IPS-18c (cell line): ENCODE data around the gene HFE.
A peak's percentile ranks its signal among the peaks of the same experiment; 100 is the strongest.

Experiments used
- H3K4me3 ChIP-seq: 2 replicates; pipeline ENCODE4 v1.7.0; 2013; ENCODE audit warnings: low read depth, mild to moderate bottlenecking, low read length, moderate library complexity; ENCODE audit not compliant: insufficient read depth
- H3K9me3 ChIP-seq: one replicate; pipeline ENCODE4 v1.6.1; 2013; ENCODE audit warnings: mild to moderate bottlenecking, low read length, moderate library complexity; ENCODE audit not compliant: control insufficient read depth, insufficient read depth

The HFE gene

GRCh38 chr6:26122793-26123674 is 35.8 kb downstream of the HFE start:
- Histone ChIP-seq H3K9me3 (no peaks in the 10 kb centered on the region), H3K4me3 (peak overlapping the region; percentile 62)

- H3K4me3 ChIP-seq: peak overlapping the region; percentile 62
- H3K9me3 ChIP-seq: no peaks in the 10 kb centered on the region
Observed at GRCh38 chr6:26123675-26123946, 36.4 kb downstream of the HFE start.

GRCh38 chr6:26123947-26124780 is 36.9 kb downstream of the HFE start:
- Histone ChIP-seq H3K4me3 (peak overlapping the region; percentile 73), H3K9me3 (no peaks in the 10 kb centered on the region)

DNA sequence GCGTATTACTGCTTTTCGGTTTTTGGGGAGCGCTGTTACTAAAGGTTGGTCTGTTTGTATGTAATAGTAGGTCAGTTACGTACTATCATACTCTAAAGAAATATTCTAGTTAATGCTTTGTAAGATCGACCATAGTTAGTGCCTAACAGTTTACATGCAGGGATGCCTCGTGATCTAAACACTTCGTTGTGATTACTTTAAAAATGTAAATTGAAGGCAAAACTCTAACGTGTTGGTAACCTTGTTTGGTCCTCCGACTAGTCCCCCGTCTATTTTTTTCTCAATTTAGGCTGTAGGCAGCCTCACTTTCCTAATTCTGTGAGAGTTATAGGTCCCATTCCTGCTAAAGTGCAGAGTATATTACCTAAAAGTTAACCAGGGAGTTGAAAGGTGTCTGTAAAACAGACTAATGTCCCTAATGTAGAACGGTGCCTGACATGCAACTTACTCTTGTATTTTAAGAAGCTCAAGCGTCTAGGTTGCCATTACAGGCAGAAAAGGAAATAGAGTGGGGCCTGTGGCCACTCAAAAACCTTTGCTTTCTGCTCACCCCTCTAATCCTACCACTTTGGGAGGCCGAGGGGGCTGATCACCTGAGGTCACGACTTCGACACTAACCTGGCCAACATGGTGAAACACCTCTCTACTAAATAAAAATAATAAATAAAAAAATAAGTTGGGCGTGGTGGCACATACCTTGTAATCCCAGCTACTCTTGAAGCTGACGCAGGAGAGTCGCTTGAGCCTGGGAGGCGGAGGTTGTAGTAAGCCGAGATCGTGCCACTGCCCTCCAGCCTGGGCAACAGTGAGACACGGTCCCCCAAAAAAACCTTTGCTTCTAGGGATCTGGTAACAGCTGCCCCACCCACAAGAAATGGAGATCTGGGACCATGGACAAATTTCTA is 37.8 kb downstream of the HFE start:
- Histone ChIP-seq H3K4me3 (peak overlapping the region; percentile 73), H3K9me3 (no peaks in the 10 kb centered on the region)

DNA sequence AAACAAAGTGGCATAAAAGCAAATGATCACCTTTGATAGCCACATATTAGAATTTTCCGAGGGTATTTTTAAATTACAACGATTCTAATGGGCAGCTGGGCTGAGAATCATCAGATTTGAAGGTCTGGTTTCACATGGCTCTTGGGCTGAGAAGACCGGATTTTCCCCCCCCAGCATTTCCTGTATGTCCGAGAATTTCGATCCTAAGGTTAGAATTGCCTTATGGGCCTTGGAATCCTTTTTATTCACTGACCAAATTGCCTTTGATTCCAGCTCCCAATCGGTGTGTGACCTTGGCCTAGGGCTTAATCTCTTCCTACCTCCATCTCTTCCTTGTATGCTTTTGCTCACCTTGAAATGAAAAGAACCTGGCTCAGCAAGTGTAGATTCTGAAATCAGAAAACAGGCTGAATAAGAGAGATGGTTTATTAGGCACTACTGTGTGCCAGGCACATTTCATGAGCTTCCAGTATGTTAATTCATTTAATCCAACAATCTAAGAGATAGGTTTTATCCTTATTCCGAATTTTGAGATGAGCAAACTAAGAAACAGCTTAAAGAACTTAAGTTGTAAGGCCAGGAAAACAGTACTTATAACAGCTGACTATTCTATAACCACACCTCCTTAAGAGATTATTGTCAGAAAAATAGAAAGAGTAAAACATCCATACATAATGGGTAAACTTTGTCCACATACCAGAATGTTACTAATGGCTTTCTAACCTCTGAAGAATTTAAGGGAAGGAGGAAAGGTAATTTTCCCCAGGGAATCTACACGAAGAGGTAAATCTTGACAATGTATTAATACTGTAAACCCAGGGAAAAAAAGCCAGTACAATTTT is 39.4 kb downstream of the HFE start:
- H3K4me3 ChIP-seq: peak overlapping the region; percentile 73
- H3K9me3 ChIP-seq: no peaks in the 10 kb centered on the region

DNA sequence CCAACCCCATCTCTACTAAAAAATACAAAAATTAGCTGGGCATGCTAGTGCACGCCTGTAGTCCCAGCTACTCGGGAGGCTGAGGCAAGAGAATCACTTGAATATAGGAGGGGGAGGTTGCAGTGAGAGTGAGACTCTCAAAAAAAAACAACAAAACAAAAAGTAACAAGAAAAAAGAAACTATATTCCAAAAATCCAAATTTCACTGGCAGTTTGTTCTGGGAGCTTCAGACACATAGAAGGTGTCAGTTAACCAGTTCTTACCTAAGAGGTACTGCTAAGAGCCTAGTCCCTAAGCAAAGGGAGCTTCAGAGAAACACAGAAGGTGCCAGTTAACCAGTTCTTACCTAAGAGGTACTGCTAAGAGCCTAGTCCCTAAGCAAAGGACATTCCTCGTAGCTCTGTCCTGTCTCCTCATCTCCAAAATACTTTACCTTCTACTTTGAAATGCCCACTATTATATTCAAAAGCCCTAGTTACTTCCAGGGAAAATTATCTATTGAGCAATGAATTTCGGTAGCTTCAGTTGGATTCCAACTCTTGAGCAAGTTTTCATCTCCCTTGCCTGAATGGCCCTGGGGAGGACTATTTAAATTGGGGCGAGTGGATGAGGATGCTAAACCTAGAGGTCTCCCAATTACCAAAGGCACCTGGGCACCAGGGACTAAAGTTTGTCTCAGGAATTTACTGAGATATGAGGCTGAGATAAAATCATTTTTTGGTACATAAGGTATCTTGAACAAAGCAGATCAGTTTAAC is 41.0 kb downstream of the HFE start:
- Histone ChIP-seq H3K4me3 (no peak overlapping the region), H3K9me3 (no peaks in the 10 kb centered on the region)

- no peaks in the 10 kb centered on the region for H3K9me3 ChIP-seq
- no peak overlapping the region for H3K4me3 ChIP-seq
Observed at GRCh38 chr6:26129656-26130055, 42.4 kb downstream of the HFE start.

- H3K9me3 ChIP-seq: no peaks in the 10 kb centered on the region
Observed at GRCh38 chr6:26130581-26131249, 43.5 kb downstream of the HFE start.

DNA sequence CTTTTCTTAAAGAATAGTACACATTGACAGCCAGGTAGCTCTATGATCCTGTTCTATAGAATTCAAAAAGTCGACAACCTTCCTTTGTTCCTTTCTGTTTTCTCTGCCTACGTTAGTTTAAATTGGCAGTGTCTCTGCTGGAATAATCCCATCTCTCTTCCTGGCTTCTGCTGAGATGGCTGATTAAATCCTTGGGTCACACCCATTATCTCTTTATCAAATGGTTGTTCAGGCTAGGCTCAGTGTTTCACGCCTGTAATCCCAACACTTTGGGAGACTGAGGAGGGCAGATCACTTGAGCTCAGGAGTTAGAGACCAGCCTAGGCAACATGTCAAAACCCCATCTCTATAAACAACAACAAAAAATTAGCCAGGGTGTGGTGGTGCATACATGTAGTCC is 44.4 kb downstream of the HFE start:
- no peak overlapping the region for H3K4me3 ChIP-seq
- no peaks in the 10 kb centered on the region for H3K9me3 ChIP-seq

More at GRCh38 chr6:26130581-26131249, 43.5 kb downstream of the HFE start:
- no peak overlapping the region for H3K4me3 ChIP-seq

DNA sequence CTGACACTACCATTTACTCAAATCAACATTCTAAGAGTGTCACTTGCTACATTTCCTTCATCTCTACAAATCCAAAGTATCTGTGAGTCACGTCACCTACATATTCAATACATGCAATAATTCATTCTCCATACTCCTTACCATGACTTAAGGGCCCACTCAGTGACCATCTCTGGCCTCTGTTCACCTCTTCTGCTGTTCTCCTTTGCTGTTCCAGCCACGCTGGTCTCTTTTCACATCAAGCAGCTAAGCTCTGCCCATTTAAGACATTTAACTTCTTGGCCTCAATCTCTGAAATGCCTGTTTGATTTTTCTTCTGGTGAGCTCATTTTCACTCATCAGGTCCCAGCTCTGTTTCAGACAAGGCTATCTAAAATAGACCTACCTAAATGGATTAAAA is 46.5 kb downstream of the HFE start:
- H3K4me3 ChIP-seq: no peak overlapping the region
- H3K9me3 ChIP-seq: no peaks in the 10 kb centered on the region

DNA sequence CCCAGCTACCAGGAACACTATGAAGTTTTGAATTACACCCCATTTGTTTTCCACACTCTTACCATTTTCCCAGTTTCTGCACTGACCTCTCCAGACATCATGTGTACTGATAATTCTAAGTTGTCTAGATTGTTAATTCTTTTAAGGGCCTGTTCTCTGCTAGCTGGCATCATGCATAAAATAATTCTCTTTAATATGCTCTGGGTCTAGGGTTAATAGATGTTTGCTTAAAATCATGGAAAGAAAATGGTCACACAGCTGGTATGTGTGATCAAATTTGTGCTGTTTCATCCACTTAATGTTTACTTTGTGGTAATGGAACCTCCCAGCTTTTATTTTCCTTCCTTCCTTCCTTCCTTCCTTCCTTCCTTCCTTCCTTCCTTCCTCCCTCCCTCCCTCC is 49.1 kb downstream of the HFE start:
- Histone ChIP-seq H3K9me3 (no peaks in the 10 kb centered on the region), H3K4me3 (no peak overlapping the region)

GRCh38 chr6:26140254-26140966 is 53.2 kb downstream of the HFE start:
- Histone ChIP-seq H3K4me3 (no peak overlapping the region), H3K9me3 (no peaks in the 10 kb centered on the region)

GRCh38 chr6:26140967-26141294 is 53.7 kb downstream of the HFE start:
- H3K9me3 ChIP-seq: no peaks in the 10 kb centered on the region

GRCh38 chr6:26141378-26141904 is 54.2 kb downstream of the HFE start:
- H3K9me3 ChIP-seq: no peaks in the 10 kb centered on the region
- no peak overlapping the region for H3K4me3 ChIP-seq

More at GRCh38 chr6:26140967-26141294, 53.7 kb downstream of the HFE start:
- no peak overlapping the region for H3K4me3 ChIP-seq

DNA sequence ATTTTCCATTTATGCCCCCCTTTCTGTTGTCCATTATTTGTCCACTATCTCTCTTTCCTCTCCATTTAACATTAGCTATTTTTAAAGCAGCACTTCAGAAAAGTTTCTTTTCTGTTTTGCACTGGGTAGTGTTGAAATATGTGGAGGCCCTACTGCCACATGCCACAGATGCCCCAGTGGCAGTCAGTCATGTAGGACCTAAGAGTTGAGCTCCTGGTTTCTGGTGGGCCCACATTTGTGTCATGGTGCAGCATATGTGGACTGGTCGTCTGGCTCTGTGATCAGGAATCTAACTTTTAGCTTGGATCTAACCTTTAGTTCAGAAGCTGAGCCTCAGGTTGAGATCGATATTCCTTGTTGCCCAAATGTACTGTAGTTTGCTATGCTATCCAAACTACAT is 54.8 kb downstream of the HFE start:
- H3K4me3 ChIP-seq: no peak overlapping the region

More for the DNA sequence above, 54.8 kb downstream of the HFE start:
- no peaks in the 10 kb centered on the region for H3K9me3 ChIP-seq
